ENCODE results near the gene LCN15. TPM values are rescaled to one million over a fixed set of nuclear protein-coding genes. Genes with fewer than 3 reads are reported as not detected.

Gene LCN15
- total and polyA plus RNA-seq, 2 experiments from 2014 or later: 0.76 to 0.90 TPM

- no peak for TF ChIP-seq REST (IDR thresholded peaks at IDR 0.05; ENCODE audit: unreplicated experiment)
- no peak for TF ChIP-seq CREB1 (CRISPR knock-in tag; IDR thresholded peaks at IDR 0.05; ENCODE audit: low read depth)
- no peak for TF ChIP-seq JUNB (IDR thresholded peaks at IDR 0.05; ENCODE audit: unreplicated experiment)
- no peak for TF ChIP-seq ETS1 (IDR thresholded peaks at IDR 0.05)
Observed at GRCh38 chr9:136748201-136748600, 16.1 kb downstream of the LCN15 start, which contains the start of gene LCN6 (continued).

- Histone ChIP-seq H3K9me2 (ENCODE audit: insufficient read depth) (no peaks in the 10 kb centered on the region), H3K79me2 (replicated peaks; ENCODE audit: insufficient read depth) (no peaks in the 10 kb centered on the region), H3K36me3 (ENCODE audit: insufficient read depth) (no peaks in the 10 kb centered on the region), H3K4me1 (ENCODE audit: insufficient read depth) (no peaks in the 10 kb centered on the region), H3K4me2 (no peak overlapping the region), H4K20me1 (replicated peaks; ENCODE audit: insufficient read depth) (no peaks in the 10 kb centered on the region), H3F3A (replicated peaks; ENCODE audit: low read depth) (no peaks in the 10 kb centered on the region), H3K4me3 (no peak overlapping the region), H3K27ac (ENCODE audit: low read depth) (no peak overlapping the region), H3K27me3 (ENCODE audit: insufficient read depth) (no peaks in the 10 kb centered on the region), H2AFZ (no peak overlapping the region)
- Mint-ChIP-seq H3K9me3 (peaks cover 11% of the 10 kb centered on the region), H3K27ac (no peak overlapping the region), H3K4me3 (no peak overlapping the region), H3K27me3 (ENCODE audit: insufficient read depth, low read depth, poor library complexity) (peaks cover 4% of the 10 kb centered on the region), H3K4me1 (no peaks in the 10 kb centered on the region), H3K36me3 (ENCODE audit: low read depth) (peaks cover 2% of the 10 kb centered on the region; the same call in 2 of the 3 replicates)
- TF ChIP-seq EZH2 (IDR thresholded peaks at IDR 0.05; ENCODE audit: low read depth, unreplicated experiment) (no peak), CREB1 (CRISPR knock-in tag; IDR thresholded peaks at IDR 0.05; ENCODE audit: low read depth) (no peak), ZNF462 (CRISPR knock-in tag; IDR thresholded peaks at IDR 0.05) (no peak)
- ATAC-seq (no peak), DNase-seq (ENCODE audit: low spot score) (no peak)
Observed at GRCh38 chr9:136747161-136748060, 16.9 kb downstream of the LCN15 start.
